Cerebellar nuclear complex (tissue), 1 donor: ENCODE results near the gene CHMP2A.
"Not testable (repeated sequence)": the region's sequence is repeated elsewhere in the genome, so short reads cannot be mapped to it uniquely, and the experiment has no call there.

ENCODE experiments used
- DNase-seq, 2 experiments: peaks; one replicate each; lab custom pipeline; 2025; lab: John Stamatoyannopoulos, UW

CHMP2A gene

GRCh38 chr19:58511353-58512208, 43.3 kb downstream of the CHMP2A start, which contains the start of gene SLC27A5:
TSS of gene SLC27A5 (minus strand) at chr19:58511992. CDS start at chr19:58511955, 37 bp downstream.
- no peak for DNase-seq

DNA sequence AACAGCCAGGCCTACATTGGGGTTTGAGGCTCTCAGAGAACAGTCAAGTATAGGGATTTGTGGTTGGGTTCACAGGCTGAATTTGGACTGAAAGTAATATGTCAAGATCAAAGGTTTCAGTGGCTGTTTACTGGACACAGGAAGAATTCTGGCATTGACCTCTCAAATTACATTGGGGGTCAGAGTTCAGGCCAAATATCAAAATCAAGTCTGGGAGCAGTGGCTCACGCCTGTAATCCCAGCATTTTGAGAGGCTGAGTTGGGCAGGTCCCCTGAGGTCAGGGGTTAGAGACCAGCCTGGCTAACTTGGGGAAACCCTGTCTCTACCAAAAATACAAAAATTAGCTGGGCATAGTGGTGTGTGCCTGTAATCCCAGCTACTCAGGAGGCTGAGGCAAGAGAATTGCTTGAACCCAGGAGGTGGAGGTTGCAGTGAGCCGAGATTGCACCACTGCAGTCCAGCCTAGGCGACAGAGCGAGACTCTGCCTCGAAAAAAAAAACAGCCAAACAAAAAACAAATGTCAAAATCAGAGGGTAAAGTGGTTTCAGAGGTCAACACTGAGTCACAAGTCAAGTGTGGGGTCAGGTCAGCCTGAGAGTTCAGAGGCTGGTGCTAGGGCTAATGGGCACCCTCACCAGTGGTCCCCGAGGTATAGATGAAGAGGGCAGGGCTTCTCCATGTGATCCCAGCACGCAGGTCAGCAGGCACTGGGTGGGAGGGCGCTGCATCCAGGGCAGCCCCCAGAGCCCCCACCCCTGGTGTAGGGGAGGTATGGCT, 44.6 kb downstream of the CHMP2A start:
- no peak for DNase-seq

GRCh38 chr19:58509731-58510083, 45.2 kb downstream of the CHMP2A start:
- DNase-seq, result no peak

GRCh38 chr19:58507602-58508223, 47.2 kb downstream of the CHMP2A start:
- not testable (repeated sequence) for DNase-seq
